Stomach (tissue), 9 donors: Measurements from ENCODE around the gene KIDINS220. TPM values are rescaled to one million over a fixed set of nuclear protein-coding genes. Genes with fewer than 3 reads are reported as not detected.

Experiments used
- DNase-seq, 2 donors: peaks; one replicate each; pipeline versions ENCODE4 v3.0.0 to v3.0.0-alpha.2; 2013 to 2019
- H3K27ac ChIP-seq, 5 donors: fragments of 200-600 bp in 4 of 5; sonication (generic) in 4 of 5; one replicate each; pipeline ENCODE4 v1.5.1; 2013 to 2019; ENCODE audit warnings: mild to moderate bottlenecking in 1 of 5, moderate library complexity in 1 of 5
- H3K27me3 ChIP-seq, 3 donors: fragments of 200-600 bp; sonication (generic); one replicate each; pipeline ENCODE4 v1.5.1; 2017 to 2019; ENCODE audit warnings: mixed run types in 1 of 3
- H3K36me3 ChIP-seq, 4 donors: fragments of 200-600 bp; sonication (generic); 1 replicate in 3 of 4; 2 replicates in 1 of 4; pipeline ENCODE4 v1.5.1; 2016 to 2019
- H3K4me1 ChIP-seq, 4 donors: fragments of 200-600 bp; sonication (generic); one replicate each; pipeline ENCODE4 v1.5.1; 2016 to 2019
- H3K4me3 ChIP-seq, 4 donors: fragments of 200-600 bp; sonication (generic) in 3 of 4; one replicate each; pipeline ENCODE4 v1.5.1; 2016 to 2019; ENCODE audit warnings: mild to moderate bottlenecking in 1 of 4
- H3K9me3 ChIP-seq, 4 donors: fragments of 200-600 bp; sonication (generic); one replicate each; pipeline ENCODE4 v1.5.1; 2016 to 2019
- EP300 ChIP-seq: sonication (generic); formaldehyde crosslinking; IDR thresholded peaks from one replicate; pipeline ENCODE4 v1.6.1; 2017; ENCODE audit warnings: antibody characterized with exemption
- POLR2A ChIP-seq, 4 donors: fragments of 450-650 bp; IDR thresholded peaks; one replicate each; pipeline ENCODE4 v1.6.1; 2016; ENCODE audit warnings: antibody characterized with exemption in 4 of 4, control low read depth in 2 of 4, mild to moderate bottlenecking in 1 of 4, moderate library complexity in 1 of 4
- POLR2AphosphoS5 ChIP-seq, 3 donors: sonication (generic); formaldehyde crosslinking; IDR thresholded peaks; one replicate each; pipeline ENCODE4 v1.6.1; 2016; ENCODE audit warnings: antibody characterized with exemption in 3 of 3
- WGBS, 5 donors: extraction: QIAGEN DNeasy Blood & Tissue Kit in 3 of 5; methylation state at CpG; one replicate each; pipeline versions ENCODE4 v1.1.5 to v1.1.7; 2013 to 2018; 5-methylcytosine and 5-hydroxymethylcytosine counted together
- intact Hi-C: fragments of 100-400 bp; cut with DNase I; formaldehyde crosslinking; loops from one replicate; pipeline ENCODE4 v1.15.1; 2023; ENCODE audit warnings: low total_unique reads
- polyA plus RNA-seq, 3 donors: library from polyadenylated mRNA; stranded (reverse); fragments of 200-250 nt; gene quantifications; one replicate each; pipeline ENCODE4 v1.2.3, GENCODE V29; 2013
- total RNA-seq, 5 donors: library from RNA; depleted of rRNA; stranded (reverse); fragments of >200 nt; gene quantifications; one replicate each; pipeline versions ENCODE4 v1.1.0 to v1.2.3, GENCODE V29; 2014 to 2016
- TF ChIP-seq, protein P1 (sequence below), 7 experiments: fragments of 450-650 bp in 4 of 7; fragments of 200-600 bp in 3 of 7; sonication (generic) in 3 of 7; IDR thresholded peaks; one replicate each; pipeline ENCODE4 v1.5.1; 2016 to 2019; ENCODE audit warnings: antibody characterized with exemption in 7 of 7, control low read depth in 2 of 7, mild to moderate bottlenecking in 1 of 7
- donor health status: healthy with polysubstance abuse.
- donor health status: Bipolar disorder and iron deficiency.
- donor health status: healthy.

KIDINS220 gene
- total and polyA plus RNA-seq, 8 donors: 3.8 to 160 (median 56.0) TPM

DNA sequence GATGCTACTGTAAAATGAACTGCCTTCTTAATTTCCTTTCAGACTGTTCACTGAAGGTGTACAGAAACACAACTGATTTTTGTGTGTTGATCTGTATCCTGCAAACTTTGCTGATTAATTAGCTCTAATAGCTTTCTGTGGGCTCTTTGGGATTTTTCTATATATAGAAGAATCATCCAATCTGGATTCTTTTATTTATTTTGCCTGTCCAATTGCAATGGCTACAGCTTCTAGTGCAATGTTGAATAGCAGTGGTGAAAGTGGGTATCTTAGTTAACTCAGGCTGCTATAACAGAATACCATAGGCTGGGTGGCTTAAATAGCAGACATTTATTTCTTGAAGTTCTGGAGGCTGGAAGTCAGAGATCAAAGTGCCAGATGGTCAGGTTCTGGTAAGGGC is 81.2 kb downstream of the KIDINS220 start:
- Histone ChIP-seq H3K27ac (no peak overlapping the region), H3K36me3 (peaks cover 4 to 32% (median 26%) of the 10 kb centered on the region in 4 donors), H3K9me3 (peaks cover 0 to 13% (median 9%) of the 10 kb centered on the region in 4 donors), H3K4me3 (no peak overlapping the region), H3K4me1 (peaks cover 0 to 20% (median 10%) of the 10 kb centered on the region in 4 donors), H3K27me3 (no peaks in the 10 kb centered on the region)
- no peak for DNase-seq
- intact Hi-C loops: no loop called here
- no peak for TF ChIP-seq POLR2AphosphoS5 (IDR thresholded peaks at IDR 0.05)
- no peak for TF ChIP-seq EP300
- no peak for TF ChIP-seq POLR2A (IDR thresholded peaks at IDR 0.05)
- TF ChIP-seq, protein P1, sequence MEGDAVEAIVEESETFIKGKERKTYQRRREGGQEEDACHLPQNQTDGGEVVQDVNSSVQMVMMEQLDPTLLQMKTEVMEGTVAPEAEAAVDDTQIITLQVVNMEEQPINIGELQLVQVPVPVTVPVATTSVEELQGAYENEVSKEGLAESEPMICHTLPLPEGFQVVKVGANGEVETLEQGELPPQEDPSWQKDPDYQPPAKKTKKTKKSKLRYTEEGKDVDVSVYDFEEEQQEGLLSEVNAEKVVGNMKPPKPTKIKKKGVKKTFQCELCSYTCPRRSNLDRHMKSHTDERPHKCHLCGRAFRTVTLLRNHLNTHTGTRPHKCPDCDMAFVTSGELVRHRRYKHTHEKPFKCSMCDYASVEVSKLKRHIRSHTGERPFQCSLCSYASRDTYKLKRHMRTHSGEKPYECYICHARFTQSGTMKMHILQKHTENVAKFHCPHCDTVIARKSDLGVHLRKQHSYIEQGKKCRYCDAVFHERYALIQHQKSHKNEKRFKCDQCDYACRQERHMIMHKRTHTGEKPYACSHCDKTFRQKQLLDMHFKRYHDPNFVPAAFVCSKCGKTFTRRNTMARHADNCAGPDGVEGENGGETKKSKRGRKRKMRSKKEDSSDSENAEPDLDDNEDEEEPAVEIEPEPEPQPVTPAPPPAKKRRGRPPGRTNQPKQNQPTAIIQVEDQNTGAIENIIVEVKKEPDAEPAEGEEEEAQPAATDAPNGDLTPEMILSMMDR (IDR thresholded peaks at IDR 0.05): no peak

DNA sequence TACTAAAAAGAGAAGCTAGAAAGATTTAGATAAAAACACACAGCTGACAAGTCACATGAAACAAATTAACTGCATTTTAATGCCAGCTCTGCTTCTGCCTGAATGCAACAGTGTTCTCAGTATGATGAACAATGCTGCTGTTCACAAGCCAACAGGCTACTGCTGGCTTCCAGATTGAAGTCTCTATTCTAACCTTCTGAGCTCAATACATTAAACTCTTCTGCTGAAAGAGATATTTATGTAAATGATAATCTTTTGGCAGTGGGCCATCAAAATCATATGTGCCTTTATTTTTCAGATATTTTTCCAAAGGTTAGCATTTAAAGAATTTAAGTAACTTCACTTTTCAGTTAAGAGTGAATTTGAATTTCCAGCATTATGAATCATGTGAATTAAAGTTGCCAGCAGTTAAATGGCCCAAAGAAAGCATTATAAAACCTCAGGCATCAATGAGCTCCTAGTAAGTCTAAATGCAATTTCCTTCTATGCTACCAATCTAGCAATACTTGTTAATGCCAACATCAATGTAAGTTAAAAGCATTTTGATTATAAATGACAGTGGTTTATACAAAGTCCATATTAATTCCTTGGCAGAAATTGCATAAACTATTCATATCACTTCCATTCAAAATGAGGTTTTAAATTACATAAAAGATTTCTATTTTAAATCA is 83.2 kb downstream of the KIDINS220 start:
- Histone ChIP-seq H3K36me3 (peaks cover 4 to 43% (median 39%) of the 10 kb centered on the region in 4 donors), H3K27me3 (no peaks in the 10 kb centered on the region), H3K27ac (no peak overlapping the region), H3K9me3 (peaks cover 0 to 13% (median 9%) of the 10 kb centered on the region in 4 donors), H3K4me3 (no peak overlapping the region), H3K4me1 (peaks cover 0 to 20% (median 10%) of the 10 kb centered on the region in 4 donors)
- intact Hi-C loops: no loop called here
- DNase-seq: peak in 1 of 2 donors; percentile 72
- no peak for TF ChIP-seq POLR2A (IDR thresholded peaks at IDR 0.05)

DNA sequence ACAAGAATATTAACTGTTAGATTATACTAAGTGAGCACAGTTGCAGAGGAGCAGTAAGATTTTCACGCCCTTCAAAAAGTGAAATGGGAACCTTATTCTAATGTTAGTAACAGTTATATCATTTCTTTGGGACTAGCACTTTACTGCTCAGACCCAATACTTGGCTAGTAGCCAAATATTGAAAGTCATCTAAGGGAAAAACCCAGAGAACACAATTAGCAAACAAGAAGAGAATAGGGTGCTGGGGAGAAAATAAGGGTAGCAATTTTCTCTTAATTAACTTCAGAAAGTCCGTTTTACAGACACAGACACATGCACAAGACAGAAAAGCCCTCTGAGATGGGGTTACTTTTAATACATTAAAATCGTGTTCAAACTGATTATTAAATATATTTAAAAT is 83.8 kb downstream of the KIDINS220 start:
- Histone ChIP-seq H3K9me3 (peaks cover 0 to 13% (median 9%) of the 10 kb centered on the region in 4 donors), H3K27me3 (no peaks in the 10 kb centered on the region), H3K27ac (no peak overlapping the region), H3K4me1 (peaks cover 0 to 26% (median 10%) of the 10 kb centered on the region in 4 donors), H3K4me3 (no peak overlapping the region), H3K36me3 (peaks cover 4 to 46% (median 37%) of the 10 kb centered on the region in 4 donors)
- WGBS, 5 donors: 74 to 91% (median 84%) methylated on average over 3 of the region's 3 CpGs
- no peak for DNase-seq
- intact Hi-C loops: no loop called here
- no peak for TF ChIP-seq EP300
- TF ChIP-seq POLR2AphosphoS5 (IDR thresholded peaks at IDR 0.05): no peak
- TF ChIP-seq, protein P1 (IDR thresholded peaks at IDR 0.05): no peak
- TF ChIP-seq POLR2A (IDR thresholded peaks at IDR 0.05): no peak

DNA sequence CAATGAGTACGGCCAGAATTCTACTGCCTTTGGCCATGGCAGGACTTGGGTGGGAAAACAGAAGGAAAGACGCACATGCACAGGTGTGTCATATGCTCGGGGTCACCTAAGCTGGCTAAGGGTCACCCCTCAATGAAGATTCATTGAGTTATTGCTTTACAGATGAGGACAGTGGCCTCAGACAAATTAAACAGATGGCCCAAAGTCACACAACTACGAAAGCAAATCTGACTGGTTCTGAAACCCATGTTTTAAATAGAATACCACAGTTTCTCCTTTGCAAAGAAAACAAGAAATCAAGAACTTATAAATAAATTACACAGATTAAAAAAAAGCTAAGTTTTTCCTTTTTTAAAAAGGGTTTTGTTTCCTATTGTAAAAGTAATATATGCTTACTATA is 85.0 kb downstream of the KIDINS220 start:
- TF ChIP-seq POLR2A (IDR thresholded peaks at IDR 0.05): no peak
- TF ChIP-seq EP300: no peak
- no peak for TF ChIP-seq POLR2AphosphoS5 (IDR thresholded peaks at IDR 0.05)
- TF ChIP-seq, protein P1 (IDR thresholded peaks at IDR 0.05): no peak
- Histone ChIP-seq H3K27ac (no peak overlapping the region), H3K4me3 (no peak overlapping the region), H3K4me1 (peaks cover 0 to 32% (median 10%) of the 10 kb centered on the region in 4 donors), H3K36me3 (peaks cover 4 to 36% (median 31%) of the 10 kb centered on the region in 4 donors), H3K9me3 (peaks cover 0 to 13% (median 9%) of the 10 kb centered on the region in 4 donors), H3K27me3 (no peaks in the 10 kb centered on the region)
- 96 to 99% (median 97%) methylated on average over 4 of the region's 4 CpGs for WGBS, 5 donors
- intact Hi-C loops: no loop called here
- no peak for DNase-seq

DNA sequence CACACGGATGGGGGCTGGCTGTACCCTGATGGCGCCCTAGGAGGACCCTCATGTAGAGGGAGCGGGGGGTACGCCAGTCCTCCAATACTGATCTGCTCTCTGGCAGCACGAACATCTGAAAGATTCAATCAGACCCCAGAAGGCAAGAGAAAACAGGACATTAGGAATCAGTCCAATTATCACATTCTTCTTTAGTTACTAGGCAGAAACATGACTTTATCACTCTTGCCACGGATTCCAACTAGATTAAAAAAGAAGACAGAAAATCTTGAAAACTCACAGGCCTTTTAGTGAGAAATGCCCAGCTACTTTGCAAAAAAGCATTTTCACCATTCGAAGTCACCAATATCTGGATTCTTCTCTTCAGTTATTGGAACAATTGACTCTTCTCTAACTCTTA is 87.2 kb downstream of the KIDINS220 start:
- Histone ChIP-seq H3K36me3 (peaks cover 0 to 35% (median 34%) of the 10 kb centered on the region in 4 donors), H3K4me1 (peaks cover 0 to 31% (median 9%) of the 10 kb centered on the region in 4 donors), H3K27me3 (no peaks in the 10 kb centered on the region), H3K4me3 (no peak overlapping the region), H3K9me3 (no peaks in the 10 kb centered on the region), H3K27ac (no peak overlapping the region)
- TF ChIP-seq POLR2A (IDR thresholded peaks at IDR 0.05) (no peak), EP300 (no peak), POLR2AphosphoS5 (IDR thresholded peaks at IDR 0.05) (no peak)
- TF ChIP-seq, protein P1 (IDR thresholded peaks at IDR 0.05): no peak
- whole genome bisulfite sequencing, 5 donors: 90 to 96% (median 92%) methylated on average over 7 of the region's 7 CpGs
- intact Hi-C loops: no loop called here
- no peak for DNase-seq
